OCI-LY7 (cell line): ENCODE results near the gene POGZ.

Source experiments
- CTCF ChIP-seq: fragments of 200-600 bp; sonication (generic); conservative IDR thresholded peaks from 2 replicates; pipeline ENCODE4 v1.5.1; 2014; ENCODE audit warnings: mild to moderate bottlenecking, antibody characterized with exemption, low read length, moderate library complexity, mixed read lengths
- EZH2phosphoT487 ChIP-seq: fragments of 200-600 bp; sonication (generic); IDR thresholded peaks from 2 replicates; pipeline ENCODE4 v1.6.1; 2018; ENCODE audit warnings: low read depth, borderline replicate concordance, mild to moderate bottlenecking, mixed run types, antibody characterized with exemption, low read length, moderate library complexity, mixed read lengths

- no peak for TF ChIP-seq CTCF
- TF ChIP-seq EZH2phosphoT487 = no peak
Measured at GRCh38 chr1:151474745-151475144, 15.5 kb upstream of the POGZ start.
